Fibroblast of skin of left quadriceps (primary cell): ENCODE measurements around the gene WIPF2.

Experiments used
- DNase-seq, 2 experiments: peaks; one replicate each; pipeline ENCODE4 v3.0.0-alpha.2; 2013; ENCODE audit warnings: low read depth in 2 of 2

WIPF2 gene

DNA sequence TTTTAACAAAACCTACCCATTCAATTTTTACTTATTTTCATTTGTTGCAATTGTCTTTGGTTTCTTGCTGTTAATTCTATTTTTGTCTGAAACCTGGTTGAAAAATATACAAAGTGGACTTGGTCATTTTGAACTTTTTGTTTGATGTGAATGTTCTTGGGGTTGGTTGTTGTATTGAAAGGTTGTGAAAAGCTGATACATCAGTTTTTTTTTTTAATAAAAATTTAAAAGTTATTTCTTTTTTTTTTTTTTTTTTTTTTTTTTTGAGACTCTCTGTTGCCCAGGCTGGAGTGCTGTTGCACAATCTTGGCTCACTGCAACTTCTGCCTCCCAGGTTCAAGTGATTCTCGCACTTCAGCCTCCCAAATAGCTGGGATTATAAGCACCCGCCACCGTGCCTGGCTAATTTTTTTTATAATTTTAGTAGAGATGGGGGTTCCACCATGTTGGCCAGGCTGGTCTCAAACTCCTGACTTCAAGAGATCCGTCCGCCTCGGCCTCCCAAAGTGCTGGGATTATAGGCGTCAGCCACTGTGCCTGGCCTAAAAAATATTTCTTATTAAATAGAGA lies 28.9 kb downstream of the WIPF2 start:
- DNase-seq, result no peak

DNA sequence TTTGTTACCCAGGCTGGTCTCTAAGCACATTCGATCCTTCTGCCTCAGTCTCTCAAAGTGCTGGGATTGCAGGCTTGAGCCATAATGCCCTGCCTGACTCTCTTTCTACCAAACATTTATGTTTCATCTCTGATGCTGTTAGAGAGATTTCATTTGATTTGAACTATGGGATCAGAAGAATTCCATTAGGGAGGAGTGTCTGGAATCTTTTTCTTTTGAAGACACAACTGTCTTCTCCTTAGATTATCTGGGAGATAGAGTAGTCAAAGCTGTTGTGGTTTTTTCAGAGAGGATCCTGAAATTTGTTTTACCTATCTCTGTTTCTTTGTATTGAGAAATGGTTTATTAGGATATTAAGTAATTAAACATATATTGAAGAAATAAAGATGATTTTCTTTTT lies 29.4 kb downstream of the WIPF2 start:
- no peak for DNase-seq

GRCh38 chr17:40251576-40251975 lies 32.5 kb downstream of the WIPF2 start:
- peak; percentile 42 to 44 for DNase-seq

DNA sequence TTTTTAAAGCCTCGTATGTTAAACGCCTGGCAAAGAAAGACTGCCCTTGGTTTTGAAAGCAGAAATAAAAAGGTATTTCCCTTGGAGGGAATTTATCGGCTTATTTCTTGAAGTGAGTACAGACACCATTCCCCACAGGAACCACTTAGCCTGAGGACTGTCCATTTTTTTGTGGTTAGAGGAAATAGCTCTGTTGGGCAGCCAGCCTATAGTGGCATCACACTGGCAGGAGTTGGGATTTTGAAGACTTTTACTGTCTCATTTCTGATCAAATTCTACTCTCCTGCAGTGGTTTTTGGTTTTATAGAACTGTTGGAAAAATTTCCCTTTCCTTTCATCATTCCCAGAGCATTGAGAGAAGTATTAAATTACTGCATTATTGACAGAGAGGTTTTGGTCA lies 34.5 kb downstream of the WIPF2 start:
- no peak for DNase-seq

- DNase-seq, result no peak
Measured at GRCh38 chr17:40259505-40259904, 40.4 kb downstream of the WIPF2 start.

DNA sequence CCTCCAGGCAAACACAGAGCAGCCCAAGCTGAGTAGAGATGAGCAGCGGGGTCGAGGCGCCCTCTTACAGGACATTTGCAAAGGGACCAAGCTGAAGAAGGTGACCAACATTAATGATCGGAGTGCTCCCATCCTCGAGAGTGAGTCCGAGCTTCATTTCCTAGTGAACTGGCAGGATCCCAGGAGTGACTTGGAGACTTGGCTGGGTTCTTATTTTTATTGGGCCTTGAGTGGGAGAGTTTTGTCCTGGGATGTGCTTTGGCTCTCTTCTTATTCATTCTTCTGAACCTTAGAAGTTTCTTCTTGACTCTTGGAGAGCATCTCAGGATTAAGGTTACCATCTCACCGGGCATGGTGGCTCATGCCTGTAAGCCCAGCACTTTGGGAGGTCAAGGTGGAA lies 41.4 kb downstream of the WIPF2 start:
- no peak for DNase-seq

- DNase-seq, result no peak
Measured at GRCh38 chr17:40264458-40265185, 45.5 kb downstream of the WIPF2 start.

DNA sequence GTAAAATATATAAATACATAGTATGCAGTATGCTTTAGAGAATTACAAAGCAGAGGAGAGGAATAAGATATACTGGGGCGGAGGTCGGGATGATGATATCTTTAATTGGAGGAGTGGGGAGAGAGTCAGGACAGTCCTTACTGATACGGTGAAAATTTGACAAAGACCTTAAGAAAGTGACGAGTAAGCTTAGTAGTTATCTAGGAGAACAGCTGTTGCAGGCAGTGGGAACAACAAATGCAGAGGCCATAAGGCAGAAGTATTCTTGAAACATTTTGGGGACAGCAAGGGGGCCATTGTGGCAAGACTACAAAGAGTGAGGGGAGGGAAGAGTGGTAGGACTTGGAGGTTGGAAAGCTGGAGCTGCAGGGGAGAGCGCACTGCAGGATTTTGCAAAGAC lies 46.2 kb downstream of the WIPF2 start:
- DNase-seq, result no peak

GRCh38 chr17:40266882-40267281 lies 47.8 kb downstream of the WIPF2 start:
- no peak for DNase-seq

DNA sequence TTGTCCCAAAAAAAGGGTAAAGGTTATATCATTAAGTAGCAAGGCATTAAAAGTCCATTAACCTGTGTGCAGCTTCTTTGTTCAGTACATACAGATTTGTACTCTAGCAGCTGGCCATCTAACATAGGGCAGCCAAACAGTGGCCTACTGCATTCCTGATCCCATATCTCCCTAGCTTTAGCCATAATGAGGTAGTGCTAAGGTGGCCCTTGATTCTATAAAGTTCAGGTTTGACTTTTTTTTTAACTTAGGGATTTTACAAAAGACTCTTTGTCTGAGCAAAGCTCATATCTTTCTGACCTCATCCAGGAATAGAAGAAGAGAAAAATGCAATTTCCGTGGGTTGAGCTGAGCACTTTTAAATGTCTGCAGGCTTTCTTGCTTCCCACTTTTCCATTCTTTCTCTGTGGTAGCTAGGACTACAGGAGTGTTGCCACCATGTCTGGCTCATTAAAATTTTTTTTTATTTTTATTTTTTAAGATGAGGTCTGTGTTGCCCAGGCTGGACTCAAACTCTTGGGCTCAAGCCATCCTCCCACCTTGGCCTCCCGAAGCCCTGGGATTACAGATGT lies 49.1 kb downstream of the WIPF2 start:
- DNase-seq, result no peak

DNA sequence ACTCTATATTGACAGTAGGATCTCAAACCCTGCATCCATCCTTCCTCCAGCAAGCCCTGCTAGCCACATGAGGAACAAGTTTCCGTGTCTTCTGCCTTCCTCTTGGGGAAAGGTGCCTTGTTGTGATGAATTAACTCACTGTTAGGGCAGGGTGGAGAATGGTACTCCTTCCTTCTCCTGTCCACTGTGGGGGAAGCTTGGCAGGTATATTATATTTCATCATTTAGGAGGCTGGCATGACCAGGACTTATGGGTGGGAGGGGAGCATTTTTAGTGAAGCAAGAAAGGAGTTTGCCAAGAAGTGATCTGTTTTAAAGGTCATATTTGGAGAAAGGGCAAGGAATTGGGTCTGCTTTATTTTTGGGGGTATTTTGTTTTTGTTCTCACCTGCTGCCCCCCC lies 59.3 kb downstream of the WIPF2 start:
- no peak for DNase-seq

DNA sequence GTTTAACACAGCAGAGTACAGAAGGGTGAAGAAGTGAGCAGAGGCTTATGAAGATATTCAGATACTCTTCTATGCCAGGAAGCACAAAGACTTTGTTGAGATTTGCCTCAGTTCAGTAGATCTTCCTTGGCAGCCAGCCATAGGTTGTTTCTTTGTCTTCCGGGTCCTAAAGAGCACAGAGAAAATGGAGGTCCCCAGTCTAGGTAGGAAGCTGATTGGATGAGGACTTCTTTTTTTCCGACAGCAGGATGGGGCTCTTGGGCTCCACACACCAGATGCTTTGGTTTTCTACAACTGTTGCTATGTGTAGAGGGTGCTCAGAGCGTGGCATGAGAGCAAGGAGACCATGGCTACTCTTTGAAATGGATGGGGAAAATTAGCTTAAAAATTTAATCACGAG lies 60.3 kb downstream of the WIPF2 start:
- DNase-seq, result no peak

GRCh38 chr17:40281663-40282062 lies 62.6 kb downstream of the WIPF2 start:
- DNase-seq, result no peak

- DNase-seq, result peak; percentile 78 to 81
Measured at GRCh38 chr17:40283662-40284061, 64.6 kb downstream of the WIPF2 start.

DNA sequence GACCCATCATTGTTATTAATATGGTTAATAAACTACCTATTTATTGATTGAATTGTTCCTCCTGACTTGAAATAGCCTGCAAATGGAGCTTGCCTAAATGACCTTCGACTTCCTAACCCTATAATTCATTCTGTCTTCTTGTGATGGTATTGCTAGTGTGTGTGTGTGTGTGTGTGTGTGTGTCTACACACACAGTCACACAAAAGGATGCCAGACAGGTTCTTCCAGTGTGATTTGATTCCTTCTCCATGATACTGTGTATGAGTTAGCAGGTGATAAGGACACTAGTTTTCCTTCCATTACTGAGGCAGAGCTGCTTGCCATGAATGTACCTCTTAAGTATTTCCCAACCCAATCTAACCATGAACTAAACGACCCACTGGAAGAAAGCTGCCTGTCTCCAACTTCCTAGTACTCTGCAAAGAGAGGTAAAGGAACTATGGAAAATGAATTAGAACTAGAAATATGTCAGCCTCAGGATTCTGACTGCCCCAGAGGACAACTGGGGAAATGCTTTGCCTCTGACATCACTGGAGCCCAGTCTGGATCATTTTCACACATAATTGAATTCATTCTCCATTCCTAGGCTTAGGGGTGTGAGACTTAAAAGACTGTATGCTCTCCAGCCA lies 65.1 kb downstream of the WIPF2 start:
- DNase-seq, result peak; percentile 62

GRCh38 chr17:40286473-40286872 lies 67.4 kb downstream of the WIPF2 start:
- DNase-seq, result no peak

DNA sequence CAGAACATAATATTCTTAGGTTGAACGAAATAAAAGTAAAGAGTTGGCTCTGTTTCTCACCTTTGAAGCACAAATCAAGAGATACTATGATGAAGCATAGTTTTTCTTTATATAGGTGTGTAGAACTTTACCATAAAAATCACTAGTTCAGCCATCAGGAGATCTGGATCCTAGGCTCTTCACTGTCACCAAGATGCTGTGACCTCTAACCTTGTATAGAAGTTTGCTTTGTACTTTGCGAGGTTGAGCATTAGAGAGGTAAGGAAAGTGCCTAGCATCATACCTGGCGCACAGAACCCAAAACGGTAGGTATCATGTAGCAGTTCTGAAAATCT lies 68.0 kb downstream of the WIPF2 start:
- DNase-seq, result no peak

GRCh38 chr17:40287494-40288369 lies 68.6 kb downstream of the WIPF2 start, which contains the start of gene CDC6:
Gene CDC6, plus strand, starts transcription at chr17:40287879. Its CDS starts 1,542 bp downstream, at chr17:40289421.
- DNase-seq, result peak; percentile 99

GRCh38 chr17:40290629-40291280 lies 71.7 kb downstream of the WIPF2 start:
- DNase-seq, result peak; percentile 75 to 76

GRCh38 chr17:40291281-40291664 lies 72.2 kb downstream of the WIPF2 start:
- DNase-seq, result no peak

DNA sequence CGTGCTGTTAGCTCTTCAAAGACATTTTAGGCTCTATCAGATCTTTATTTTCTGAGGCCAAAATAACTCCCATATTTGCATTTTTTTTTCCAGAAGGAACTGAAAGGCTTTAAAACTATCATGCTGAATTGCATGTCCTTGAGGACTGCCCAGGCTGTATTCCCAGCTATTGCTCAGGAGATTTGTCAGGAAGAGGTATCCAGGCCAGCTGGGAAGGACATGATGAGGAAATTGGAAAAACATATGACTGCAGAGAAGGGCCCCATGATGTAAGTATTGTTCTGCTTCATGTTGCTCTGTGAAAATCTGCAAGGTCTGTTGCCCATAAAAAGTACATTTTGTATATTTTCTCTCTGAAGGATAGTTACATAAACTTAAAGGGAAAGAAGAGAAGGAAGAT lies 74.3 kb downstream of the WIPF2 start:
- DNase-seq, result no peak
